NCI-H460 (cell line): ENCODE data around the gene LRRC75A. TPM values are rescaled to one million over a fixed set of nuclear protein-coding genes. Genes with fewer than 3 reads are reported as not detected.
"Not testable (repeated sequence)": the region's sequence is repeated elsewhere in the genome, so short reads cannot be mapped to it uniquely, and the experiment has no call there.

Source experiments
- DNase-seq: peaks from one replicate; pipeline ENCODE4 v3.0.0-alpha.2; 2016; ENCODE audit warnings: low read depth; ENCODE audit errors: extremely low read depth
- total RNA-seq: library from RNA; depleted of rRNA; stranded (reverse); fragments of >200 nt; shearing (Covaris generic); gene quantifications from 2 replicates; pipeline ENCODE4 v1.2.3, GENCODE V29; 2014

The LRRC75A gene
- total RNA-seq, 1 experiment from 2014 or later: 0.17 TPM

DNA sequence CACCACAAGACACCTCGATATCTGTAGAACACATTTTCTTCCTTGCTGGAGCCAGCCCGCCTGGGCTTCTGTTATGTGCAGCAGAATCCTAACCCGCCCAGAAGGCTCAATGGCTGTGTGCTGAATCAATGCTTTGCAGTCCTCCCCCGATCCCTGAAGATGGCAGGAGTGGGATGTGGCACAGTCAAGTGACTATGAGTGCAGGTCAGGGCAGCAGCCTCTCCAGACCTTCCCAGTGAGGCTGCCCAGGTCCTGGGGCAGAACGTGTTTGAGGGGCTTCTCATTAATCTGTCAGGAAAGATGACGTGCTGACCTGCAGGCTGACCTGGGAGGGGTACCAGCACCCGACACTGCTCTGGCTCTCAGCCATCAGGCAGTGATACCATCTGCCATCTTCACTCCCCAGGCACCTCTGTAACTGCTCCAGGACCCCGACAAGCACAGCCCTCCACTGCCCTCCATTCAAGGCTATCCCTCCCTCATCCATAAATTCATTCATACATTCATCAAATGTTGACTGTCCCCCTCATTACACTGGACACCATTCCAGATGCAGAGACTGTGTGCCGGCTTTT lies 35.2 kb downstream of the LRRC75A start:
- no peak for DNase-seq

DNA sequence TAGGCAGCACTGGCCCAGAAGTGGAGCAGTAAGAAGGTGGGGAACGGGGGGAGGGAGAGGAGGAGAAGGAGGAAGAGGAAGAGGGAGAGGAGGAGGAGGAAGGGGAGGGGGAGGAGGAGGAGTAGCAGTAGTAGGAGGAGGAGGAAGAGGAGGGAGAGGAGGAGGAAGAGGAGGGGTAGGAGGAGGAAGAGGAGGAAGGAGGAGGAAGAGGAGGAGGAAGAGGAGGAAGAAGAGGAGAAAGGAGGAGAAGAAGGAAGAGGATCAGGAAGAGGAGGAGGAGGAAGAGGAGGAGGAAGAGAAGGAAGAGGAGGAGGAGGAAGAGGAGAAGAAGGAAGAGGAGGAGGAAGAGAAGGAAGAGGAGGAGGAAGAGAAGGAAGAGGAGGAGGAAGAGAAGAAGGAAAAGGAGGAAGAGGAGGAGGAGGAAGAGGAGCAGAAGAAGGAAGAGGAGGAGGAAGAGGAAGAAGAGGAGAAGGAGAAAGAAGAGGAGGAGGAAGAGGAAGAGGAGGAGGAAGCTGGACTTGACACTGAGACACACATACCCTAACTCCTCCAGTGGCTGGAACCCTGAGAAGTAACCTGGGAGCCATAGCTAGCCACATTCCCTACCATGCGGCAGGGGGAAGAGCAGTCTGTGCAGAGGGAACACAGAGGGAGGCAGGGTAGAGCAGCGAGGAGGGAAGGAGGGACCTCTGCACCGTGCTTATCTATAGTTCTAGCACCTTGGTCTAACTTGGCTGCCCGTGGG lies 35.8 kb downstream of the LRRC75A start:
- no peak for DNase-seq

DNA sequence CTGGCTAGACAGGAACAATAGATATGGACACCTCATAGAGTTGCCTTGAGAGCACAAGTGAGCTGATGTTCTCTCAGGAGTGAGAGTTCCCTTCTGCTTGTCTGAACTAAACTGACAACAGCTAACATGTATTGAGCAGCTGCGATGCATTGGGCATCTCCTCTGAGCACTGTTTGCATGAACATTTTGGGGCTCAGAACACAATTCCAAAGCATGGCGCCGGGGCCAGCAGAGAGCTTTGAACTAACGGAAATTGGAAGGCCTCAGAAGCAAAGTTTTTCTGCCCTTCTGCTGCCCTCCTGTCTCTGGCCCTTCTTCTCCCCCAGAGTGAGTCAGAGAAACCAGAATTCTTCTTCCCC lies 38.5 kb downstream of the LRRC75A start:
- DNase-seq: no peak

DNA sequence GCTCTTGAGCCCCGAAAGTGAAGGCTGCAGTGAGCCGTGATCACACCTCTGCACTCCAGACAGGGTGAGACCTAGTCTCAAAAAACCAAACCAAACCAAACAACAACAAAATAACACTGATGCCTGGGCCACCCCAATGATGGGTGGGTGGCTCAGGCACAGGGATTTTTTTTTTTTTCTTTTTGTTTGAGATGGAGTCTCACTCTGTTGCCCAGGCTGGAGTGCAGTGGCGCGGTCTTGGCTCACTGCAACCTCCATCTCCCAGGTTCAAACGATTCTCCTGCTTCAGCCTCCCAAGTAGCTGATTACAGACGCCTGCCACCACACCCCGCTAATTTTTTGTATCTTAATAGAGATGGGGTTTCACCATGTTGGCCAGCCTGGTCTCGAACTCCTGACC lies 39.7 kb downstream of the LRRC75A start:
- not testable (repeated sequence) for DNase-seq

DNA sequence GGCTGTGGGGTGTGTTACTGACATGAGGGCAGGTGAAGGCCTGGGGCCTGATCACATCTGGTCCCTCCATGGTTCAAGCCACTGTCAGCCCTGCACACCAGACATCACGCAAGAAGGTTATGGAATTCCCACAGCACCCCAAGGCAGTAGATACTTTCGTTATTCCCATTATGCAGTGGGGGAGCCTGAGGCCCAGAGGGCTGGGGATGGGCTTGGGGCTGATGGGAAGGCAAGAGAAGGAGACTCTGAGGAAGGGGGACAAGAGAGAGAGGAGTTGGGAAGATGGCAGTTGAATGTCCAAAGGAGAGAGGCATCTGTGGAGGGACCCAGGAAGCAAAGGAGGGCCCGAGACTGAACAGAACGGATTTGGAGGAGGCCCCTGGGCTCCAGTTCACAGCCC lies 42.0 kb downstream of the LRRC75A start:
- DNase-seq: no peak

DNA sequence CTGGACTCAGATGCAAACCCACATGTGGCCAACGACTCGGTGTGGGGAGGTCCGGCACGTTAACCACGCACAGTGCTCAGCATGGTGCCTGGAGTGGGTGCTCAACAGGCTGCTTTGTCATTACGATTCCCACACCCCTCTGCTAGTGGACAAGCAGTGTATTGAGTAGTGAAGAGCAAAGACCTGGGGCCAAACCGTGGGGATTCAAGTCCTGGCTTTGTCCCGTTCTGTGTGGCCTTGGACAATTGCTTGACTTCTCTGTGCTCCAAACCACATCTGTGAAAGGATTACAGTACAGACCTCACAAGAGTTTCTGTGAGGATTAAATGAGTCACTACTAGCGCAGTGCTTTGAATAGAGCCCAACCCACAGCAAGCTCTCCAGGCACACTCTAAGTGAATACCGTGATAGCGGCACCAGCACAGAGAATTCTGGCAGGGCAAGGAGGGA lies 42.8 kb downstream of the LRRC75A start:
- DNase-seq: no peak

- no peak for DNase-seq
These were observed 43.5 kb downstream of the LRRC75A start for GRCh38 chr17:16448490-16448889.

DNA sequence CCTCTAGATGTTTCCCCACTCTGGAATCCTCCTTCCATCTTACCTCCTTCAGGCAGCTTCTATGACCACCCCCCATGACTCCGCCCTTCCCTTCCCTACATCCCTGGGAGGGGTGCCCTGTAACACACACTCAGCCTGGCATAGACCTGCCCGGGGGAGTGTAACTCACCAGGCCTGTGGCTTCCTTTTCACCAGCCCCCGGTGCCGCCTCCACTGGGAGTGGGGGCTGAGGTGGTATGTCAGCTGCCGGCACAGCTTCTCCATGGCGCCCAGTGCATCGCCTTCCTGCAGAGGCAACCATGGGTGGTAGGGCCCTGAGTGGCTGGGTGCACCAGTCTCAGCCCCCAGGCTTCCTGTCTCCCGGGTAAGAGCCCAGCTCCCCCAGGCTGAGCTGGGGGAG lies 44.3 kb downstream of the LRRC75A start:
- no peak for DNase-seq

DNA sequence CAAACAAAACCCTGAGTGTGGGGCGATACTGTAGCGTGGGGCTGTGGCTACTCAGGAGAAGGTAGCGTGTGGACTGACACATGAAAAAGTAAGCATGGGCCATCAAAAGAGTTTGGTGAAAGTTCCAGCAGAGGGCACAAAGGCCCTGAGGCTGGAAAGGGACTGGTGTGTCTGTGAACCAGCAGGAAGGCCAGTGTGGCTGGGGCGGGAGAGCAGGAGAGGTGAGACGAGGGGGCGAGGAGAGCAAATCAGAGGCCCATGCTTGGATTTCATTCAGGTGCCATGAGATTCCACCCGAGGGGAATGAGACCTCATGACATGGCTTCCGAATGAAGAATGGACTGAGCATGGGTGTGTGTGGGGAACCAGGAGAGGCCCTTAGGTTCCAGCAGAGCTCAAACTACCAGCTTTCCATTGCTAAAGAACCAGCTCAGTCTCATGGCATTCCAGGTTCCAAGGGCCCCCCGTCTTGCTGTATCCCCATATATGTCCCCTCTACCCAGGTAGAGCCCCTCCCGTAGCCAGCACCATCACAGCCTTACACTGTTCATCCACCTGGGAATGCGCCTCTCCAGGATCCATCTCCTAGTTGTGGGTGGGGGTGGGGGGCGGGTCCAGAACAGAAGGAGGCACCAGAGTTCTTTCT lies 45.5 kb downstream of the LRRC75A start:
- DNase-seq: no peak

GRCh38 chr17:16444258-16444886 lies 47.6 kb downstream of the LRRC75A start:
- no peak for DNase-seq

DNA sequence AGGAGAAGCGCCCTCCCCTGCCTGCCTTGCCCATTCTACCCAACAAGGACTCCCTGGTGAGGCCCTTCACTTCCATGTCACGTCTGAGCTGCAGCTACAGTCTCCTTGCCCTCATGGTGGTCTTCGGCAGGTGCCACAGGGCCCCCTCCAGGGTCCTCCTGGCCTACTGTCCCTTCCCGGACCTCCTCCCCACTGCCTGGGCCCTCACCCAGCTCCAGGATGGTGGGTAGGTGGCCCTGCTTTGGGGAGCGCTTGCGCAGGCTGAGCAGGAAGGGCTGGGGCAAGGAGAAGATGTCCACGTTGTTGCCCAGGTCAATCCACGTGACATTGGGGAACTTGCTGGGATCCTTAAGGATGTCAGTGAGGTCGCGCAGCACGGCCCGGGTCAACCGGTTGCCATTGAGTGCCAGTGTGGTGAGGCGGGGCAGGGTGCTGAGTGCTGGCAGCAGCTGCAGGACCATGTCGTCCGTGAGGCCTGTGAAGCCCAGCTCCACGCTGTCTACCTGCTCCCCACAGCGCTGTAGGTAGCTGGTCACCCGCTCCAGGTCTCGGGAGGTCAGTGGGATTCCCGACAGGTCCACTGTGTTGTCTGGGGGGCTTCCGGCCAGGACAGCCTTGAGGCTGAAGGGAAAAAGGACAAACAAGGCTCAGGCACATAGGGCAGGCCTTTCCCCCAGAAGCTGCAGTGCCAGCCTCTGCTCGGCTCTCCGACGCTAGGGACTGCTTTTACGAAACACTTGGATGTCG lies 48.3 kb downstream of the LRRC75A start:
- DNase-seq: no peak

DNA sequence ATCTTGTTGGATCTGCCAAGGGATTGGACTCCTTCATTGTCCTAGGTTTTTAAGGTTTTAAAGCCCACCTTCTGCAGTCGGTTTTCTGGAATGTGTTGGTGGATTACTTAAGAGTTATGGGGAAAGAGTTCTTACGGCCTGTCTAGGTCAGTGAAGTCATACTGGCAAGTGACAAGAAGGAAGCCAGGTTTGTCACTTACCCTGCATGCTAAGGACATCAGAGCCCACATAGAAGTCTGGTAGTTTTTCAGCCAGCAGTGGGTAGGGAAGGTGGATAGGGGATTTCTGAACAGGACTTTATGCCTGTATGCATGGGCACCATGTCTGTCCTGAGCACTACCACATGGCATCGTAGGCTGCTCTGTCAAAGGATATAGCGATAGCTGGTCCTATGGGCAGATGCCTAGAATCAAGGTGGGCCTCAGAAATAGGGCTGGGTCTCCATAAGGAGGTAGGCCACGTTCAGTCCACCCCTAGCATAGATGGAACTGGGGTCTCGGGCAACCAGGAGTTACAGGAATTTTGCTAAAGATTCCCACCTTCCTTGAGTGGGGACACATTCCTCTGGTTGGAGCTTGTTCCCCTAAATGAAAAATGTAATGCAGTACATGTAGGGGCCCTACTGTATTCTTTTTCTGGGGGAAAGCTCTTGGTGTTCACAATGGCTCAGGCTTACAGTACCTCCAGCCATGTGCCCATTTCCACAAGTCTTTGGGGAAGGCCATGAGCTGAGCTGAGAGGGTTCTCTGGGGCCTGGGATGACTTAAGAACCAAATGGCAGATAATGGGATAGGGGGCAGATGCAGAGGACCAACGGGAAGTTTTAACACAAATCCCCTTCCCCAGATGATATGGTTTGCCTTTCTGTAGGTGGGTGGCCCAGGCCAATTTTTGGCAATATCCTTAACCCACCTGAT lies 49.1 kb downstream of the LRRC75A start:
- DNase-seq: no peak

- DNase-seq: no peak
These were observed 49.9 kb downstream of the LRRC75A start for GRCh38 chr17:16442141-16442540.

- DNase-seq: no peak
These were observed 50.9 kb downstream of the LRRC75A start for GRCh38 chr17:16440901-16441629.

GRCh38 chr17:16440354-16440753 lies 51.6 kb downstream of the LRRC75A start:
- DNase-seq: not testable (repeated sequence)

DNA sequence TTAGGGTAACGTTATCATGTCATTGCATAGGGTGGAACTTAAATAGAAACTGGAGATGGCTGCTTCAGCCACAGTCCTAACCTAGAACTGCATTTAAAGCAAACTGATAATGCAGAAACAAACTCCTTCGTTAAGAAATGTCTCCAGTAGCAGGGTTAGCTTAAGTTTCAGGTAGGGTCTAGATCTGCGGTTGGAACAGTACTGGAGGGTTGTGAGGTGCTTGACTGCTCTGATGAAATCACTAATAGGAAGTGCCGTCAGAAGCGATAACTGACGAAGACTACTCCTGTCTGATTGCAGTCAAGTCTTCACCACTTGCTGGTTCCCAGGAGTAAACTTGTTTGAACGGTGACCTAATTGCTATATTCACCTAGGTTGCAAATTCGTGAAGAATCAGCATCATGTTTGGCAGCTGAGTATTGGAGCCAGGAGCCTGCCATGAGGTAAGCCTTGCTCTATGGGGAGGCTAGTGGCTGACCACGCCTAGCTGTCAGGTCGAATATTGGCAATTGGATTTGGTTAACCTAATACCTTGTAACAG lies 52.1 kb downstream of the LRRC75A start:
- DNase-seq: no peak

DNA sequence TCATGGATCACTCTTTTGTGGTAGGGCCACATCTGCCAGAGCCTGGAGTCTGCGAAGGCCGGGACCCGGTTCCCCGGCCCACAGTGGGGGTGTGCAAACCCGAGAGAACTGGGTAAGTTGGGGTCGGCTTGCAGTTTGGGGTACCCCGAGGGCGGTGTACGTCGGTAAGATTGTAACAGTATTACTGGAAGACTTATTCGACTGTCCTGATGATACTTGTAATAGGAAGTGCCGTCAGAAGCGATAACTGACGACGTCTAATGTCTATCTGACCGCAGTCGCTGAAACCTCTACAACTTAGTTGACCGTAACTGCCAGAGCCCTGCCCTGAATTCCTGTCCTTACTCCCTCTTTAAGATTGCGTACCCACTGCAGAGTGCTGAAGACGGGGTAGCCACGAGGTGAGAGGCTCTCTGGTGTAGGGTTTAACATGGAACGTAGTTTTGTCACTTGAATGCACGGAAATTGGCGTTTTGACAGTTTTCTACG lies 52.6 kb downstream of the LRRC75A start:
- no peak for DNase-seq

DNA sequence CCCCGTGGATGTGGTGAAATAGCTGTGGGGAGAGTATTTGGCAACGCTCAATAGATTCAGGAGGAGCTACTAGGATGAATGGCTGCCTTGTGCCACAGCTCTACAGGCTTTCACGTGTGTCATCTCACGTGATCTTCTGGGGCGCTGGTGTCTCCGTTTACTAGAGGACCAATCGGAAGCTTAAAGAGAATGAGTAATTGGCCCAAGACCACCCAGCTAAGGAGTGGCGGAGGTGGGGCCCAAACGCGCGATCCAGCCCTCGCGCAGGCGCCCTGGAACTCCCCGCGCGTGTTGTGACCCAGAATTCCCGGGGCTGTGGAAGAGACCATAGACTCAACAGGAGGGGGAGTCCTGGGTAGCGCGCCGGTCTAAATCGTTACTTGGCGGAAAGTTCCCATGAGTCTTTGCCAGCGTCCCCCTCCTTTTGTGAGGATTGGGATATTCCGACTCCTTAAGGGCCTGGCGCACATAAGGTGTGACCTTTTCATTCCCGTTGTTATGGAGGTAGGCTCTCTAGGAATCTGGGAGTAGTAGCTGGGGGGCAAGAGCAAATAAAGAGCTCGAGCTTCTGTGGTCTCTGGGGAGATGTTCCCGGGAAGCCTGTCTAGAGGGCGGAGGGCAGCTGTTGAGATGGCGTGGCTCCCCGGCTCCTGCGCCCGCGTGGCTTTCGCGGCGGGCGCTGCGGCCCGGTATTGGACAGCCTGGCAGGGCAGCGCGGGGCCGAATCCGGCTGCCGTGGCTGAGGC lies 53.3 kb downstream of the LRRC75A start:
- peak; percentile 99 for DNase-seq
